ENCODE data around the gene MICAL2.

Gene MICAL2, protein sequence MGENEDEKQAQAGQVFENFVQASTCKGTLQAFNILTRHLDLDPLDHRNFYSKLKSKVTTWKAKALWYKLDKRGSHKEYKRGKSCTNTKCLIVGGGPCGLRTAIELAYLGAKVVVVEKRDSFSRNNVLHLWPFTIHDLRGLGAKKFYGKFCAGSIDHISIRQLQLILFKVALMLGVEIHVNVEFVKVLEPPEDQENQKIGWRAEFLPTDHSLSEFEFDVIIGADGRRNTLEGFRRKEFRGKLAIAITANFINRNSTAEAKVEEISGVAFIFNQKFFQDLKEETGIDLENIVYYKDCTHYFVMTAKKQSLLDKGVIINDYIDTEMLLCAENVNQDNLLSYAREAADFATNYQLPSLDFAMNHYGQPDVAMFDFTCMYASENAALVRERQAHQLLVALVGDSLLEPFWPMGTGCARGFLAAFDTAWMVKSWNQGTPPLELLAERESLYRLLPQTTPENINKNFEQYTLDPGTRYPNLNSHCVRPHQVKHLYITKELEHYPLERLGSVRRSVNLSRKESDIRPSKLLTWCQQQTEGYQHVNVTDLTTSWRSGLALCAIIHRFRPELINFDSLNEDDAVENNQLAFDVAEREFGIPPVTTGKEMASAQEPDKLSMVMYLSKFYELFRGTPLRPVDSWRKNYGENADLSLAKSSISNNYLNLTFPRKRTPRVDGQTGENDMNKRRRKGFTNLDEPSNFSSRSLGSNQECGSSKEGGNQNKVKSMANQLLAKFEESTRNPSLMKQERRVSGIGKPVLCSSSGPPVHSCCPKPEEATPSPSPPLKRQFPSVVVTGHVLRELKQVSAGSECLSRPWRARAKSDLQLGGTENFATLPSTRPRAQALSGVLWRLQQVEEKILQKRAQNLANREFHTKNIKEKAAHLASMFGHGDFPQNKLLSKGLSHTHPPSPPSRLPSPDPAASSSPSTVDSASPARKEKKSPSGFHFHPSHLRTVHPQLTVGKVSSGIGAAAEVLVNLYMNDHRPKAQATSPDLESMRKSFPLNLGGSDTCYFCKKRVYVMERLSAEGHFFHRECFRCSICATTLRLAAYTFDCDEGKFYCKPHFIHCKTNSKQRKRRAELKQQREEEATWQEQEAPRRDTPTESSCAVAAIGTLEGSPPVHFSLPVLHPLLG

DNA sequence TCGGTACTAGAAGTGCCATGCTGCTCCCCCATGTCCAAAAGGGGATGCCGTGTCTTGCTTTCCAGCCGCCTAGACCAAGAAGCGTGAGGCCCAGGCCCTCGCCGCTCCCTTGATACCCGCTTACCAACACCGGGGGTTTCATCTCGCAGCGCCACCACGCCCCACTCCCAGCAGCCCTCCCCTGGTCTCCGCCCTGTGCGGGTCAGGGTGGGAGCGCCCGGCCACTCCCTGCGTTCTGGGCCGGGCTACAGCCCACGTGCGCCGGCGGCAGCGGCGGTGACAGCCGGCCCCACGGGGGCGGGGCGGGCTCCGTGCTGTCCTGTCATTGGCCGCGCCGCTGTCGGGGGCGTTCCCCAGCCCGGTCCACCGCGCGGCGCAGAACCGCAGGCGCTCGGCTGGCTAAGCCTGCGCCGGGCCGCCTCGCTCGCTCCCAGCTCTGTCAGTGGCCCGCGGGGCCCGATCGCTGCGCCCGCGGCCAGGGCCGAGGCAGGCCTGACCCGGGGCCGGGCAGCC, at the start of gene MICAL2:
MICAL2 (plus strand) TSS at position 390 of the 513 bp plus-strand sequence. CDS start 51,566 bp downstream, outside the sequence.
- peak; percentile 47 for DNase-seq

GRCh38 chr11:12061851-12062560, 48.4 kb upstream of the MICAL2 start:
- DNase-seq: no peak

DNA sequence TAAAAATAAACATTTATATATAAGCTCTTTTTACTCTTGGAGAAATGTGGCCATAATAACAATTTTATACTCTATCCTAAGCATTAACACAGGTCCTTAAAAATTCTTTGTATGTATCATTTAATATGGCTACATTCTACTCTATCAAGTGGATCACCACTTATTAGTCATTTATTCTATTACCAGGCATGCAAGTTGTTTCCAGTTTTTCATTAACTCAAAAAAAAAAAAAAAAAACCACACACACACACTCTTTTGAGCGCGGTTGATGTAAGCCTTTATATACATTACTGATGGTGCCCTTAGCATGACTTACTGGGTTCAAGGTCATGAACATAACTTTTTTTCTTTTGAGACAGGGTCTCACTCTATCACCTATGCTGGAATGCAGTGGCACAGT, 47.1 kb upstream of the MICAL2 start:
- no peak for DNase-seq

DNA sequence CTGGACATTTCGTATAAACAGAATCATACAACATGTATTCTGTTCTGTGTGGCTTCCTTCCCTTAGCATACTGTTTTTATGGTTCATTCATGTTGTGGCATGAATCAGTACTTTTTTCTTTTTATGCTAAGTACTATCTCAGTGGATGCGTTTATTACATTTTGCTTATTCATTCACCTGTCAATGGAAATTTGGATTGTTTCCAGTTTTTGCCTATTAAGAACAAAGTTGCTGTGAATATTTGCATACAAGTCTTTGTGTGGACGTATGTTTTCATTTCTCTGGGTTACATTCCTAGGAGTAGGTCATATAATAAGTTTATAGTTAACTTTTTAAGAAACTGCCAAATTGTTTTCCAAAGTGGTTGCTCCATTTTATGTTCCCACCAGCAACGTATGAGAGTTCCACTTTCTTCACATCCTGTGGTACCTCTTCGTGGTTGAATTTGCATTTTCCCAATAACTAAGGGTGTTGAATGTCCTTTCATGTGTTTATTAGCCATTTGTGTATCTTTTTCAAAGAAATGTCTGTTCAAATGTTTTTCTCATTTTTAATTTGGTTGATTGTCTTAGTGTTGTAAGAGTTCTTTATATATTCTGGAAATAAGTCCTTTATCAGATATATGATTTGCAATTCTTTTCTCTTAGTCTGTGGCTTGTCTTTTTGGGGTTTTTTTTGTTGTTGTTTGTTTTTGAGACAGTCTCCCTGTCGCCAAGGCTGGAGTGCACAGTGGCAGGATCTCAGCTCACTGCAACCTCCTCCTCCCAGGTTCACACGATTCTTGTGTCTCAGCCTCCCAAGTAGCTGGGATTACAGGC, 46.0 kb upstream of the MICAL2 start:
- no peak for DNase-seq

- DNase-seq: no peak
Observed at GRCh38 chr11:12064954-12065280, 45.5 kb upstream of the MICAL2 start.

- DNase-seq: no peak
Observed at GRCh38 chr11:12066056-12066798, 44.2 kb upstream of the MICAL2 start.

DNA sequence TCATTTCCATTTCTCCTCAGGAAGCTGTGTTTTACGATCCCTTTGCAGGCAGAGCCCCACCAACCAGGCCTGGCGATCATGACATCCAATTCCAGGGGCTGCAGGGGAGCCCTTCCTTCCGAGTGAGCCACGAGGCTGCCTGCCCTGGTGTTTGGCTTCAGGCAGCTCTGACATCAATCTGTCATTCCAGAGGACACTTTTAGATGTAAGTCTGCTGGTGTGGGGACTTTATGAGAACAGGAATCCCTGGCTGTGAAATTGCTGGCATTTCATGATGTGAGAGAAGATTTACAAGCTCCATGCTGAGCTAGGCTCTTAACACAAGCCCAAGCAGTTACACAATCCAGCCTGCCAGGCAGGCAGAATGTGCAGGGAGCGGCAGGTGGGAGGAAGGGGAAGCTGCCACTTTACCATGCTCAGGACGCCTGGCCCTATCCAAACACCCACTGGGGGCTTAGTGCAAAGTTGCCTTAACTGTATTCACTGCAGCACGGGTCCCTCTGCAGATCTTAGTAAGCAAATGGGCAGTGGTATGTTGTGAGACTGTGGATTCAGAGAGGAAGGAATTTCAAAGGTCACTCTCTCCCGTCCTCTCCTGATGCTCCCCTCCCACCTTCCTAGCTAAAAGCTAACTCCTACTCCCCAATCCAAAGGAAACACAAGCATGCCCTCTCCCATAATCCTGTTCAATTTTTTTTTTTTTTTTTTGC, 43.4 kb upstream of the MICAL2 start:
- DNase-seq: no peak

- no peak for DNase-seq
Observed at GRCh38 chr11:12067796-12068357, 42.5 kb upstream of the MICAL2 start.

DNA sequence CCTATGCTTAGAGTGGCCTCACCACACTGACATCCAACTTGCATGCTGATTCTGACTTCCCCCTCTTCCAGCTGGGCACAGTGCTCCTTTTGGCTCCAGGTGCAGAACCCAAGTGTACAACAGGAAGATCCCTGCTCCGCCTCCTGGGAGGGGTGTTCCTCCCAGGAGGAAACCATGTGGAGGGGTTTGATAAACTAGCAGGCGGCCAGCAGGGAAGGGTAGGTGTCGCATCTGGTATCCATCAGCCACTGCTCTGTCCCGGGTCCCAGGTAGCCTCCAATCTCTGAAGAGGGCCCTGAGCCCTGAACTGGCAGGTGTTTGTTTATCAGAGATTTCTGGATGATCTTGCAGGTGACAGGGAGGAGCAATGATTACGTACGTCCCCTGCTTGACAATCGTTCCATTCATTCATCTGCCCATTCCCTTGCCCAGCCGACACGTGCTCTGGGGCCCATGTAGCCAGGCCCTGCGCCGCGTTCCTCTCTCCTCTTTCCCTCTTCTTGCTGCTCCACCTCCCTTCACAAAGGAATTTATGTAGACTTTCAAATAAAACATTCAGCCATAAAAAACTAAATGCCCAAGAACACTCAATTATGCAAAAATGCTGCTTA, 41.2 kb upstream of the MICAL2 start:
- no peak for DNase-seq

DNA sequence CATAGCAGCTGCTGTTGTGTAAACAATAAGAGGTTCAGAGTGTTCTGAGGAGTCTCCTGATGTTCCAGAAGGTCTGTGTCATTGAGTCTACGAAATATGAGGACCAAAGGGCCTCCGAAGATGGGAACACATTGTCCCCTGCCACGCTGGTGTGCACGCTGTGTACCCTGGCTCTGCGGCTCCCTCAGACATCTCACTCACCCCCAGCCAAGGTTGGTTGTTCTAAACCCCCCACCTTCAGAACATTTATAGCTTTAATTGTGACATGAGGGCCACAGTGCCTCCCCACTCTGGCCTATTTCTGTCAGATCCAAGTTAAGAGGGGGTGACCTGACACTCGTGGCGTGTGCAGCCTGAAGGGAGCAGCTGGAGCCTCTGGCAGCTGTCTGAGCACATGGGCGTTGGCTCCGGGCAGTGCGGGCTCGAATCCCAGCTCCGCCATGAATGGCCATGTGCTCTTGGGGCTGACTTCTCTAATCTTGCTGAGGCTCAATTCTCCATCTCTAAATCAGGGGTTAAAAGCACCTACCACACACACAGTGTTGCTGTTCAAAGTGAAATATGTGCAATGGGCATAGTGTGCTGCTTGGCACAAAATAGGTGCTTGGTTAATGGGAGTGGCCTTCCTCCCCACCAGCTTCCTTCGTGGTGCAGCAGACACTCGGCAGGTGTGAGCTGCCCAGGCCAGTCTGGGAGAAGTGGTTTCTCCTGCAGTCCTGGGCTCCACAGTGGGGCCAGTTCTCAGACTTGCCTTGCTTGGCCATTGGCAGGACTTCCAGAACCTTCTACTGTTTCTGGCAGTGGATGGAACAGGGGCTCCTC, 39.7 kb upstream of the MICAL2 start:
- no peak for DNase-seq

- no peak for DNase-seq
Observed at GRCh38 chr11:12071574-12071973, 38.8 kb upstream of the MICAL2 start.

- DNase-seq: no peak
Observed at GRCh38 chr11:12073436-12073835, 37.0 kb upstream of the MICAL2 start.

DNA sequence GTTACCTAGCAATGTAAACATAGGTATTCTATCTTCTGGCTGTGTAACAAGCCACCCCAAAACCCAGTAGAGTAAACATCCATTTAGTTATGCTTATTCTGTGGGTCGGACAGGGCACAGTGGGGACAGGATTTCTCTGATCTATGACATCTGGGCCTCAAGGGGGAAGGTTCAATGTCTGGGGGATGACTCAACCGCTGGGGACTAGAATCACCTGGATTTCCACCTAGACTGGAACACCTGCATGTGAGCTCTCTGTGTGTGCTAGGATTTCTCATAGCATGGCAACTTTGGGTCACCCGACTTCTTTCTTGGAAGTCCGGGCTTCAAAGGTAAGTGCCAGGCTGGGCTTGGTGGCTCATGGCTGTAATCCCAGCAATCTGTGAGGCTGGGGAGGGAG, 36.5 kb upstream of the MICAL2 start:
- DNase-seq: no peak

- DNase-seq: no peak
Observed at GRCh38 chr11:12074529-12075195, 35.7 kb upstream of the MICAL2 start.

DNA sequence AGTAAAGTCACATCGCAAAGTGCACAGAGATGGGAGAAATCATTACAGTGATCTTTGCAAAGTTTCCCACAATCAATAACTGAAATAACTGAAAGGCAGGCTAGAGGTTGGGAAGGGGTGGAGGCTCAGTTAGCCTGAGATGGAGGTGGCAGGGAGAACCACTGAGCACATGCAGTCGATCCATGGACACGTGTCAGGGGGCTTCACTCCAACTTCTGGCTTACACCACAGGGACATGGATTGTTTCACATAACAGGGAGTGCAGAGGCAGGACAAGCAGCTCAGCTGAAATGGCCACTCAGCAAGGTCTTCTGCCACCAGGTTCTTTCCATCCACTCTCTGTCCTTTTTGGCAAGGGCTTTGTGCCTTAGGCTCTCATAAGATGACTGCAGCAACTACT, 35.1 kb upstream of the MICAL2 start:
- no peak for DNase-seq

GRCh38 chr11:12075822-12076821, 34.3 kb upstream of the MICAL2 start:
- DNase-seq: no peak

Measured in NCI-H1694 (cell line).